Measurements from ENCODE around the gene KLHL33.

The KLHL33 gene

GRCh38 chr14:20435582-20436362 is at the start of gene KLHL33:
Gene KLHL33, minus strand, starts transcription at chr14:20436166. Its CDS starts 355 bp downstream, at chr14:20435811.
- no peaks in the 10 kb centered on the region for H3K36me3 Mint-ChIP-seq
- no peaks in the 10 kb centered on the region for H3K9me3 Mint-ChIP-seq (ENCODE audit: low read depth)
- H3K27ac Mint-ChIP-seq: no peak within 1 kb of the TSS
- no peaks in the 10 kb centered on the region for H3K27me3 Mint-ChIP-seq
- peaks cover 15% of the 10 kb centered on the region for H3K4me1 Mint-ChIP-seq (ENCODE audit: low read depth)
- H3K4me3 Mint-ChIP-seq: no peak within 1 kb of the TSS

- peaks cover 10% of the 10 kb centered on the region for H3K36me3 Mint-ChIP-seq
- H3K27me3 Mint-ChIP-seq: no peaks in the 10 kb centered on the region
- peaks cover 62% of the 10 kb centered on the region for H3K4me1 Mint-ChIP-seq (ENCODE audit: low read depth)
- peak overlapping the region; percentile 75 for H3K27ac Mint-ChIP-seq
- no peak overlapping the region for H3K4me3 Mint-ChIP-seq
- no peaks in the 10 kb centered on the region for H3K9me3 Mint-ChIP-seq (ENCODE audit: low read depth)
Measured at GRCh38 chr14:20482382-20482781, 46.4 kb upstream of the KLHL33 start.

- H3K9me3 Mint-ChIP-seq (ENCODE audit: low read depth): no peaks in the 10 kb centered on the region
- H3K4me3 Mint-ChIP-seq: no peak overlapping the region
- H3K36me3 Mint-ChIP-seq: peaks cover 29% of the 10 kb centered on the region
- H3K27ac Mint-ChIP-seq: peak overlapping the region; percentile 7
- peaks cover 79% of the 10 kb centered on the region for H3K4me1 Mint-ChIP-seq (ENCODE audit: low read depth)
- no peaks in the 10 kb centered on the region for H3K27me3 Mint-ChIP-seq
Measured at GRCh38 chr14:20478894-20479293, 42.9 kb upstream of the KLHL33 start.

GRCh38 chr14:20477211-20477876 is 41.4 kb upstream of the KLHL33 start:
- H3K27me3 Mint-ChIP-seq: no peaks in the 10 kb centered on the region
- H3K4me1 Mint-ChIP-seq (ENCODE audit: low read depth): peaks cover 77% of the 10 kb centered on the region
- peaks cover 34% of the 10 kb centered on the region for H3K36me3 Mint-ChIP-seq
- peak overlapping the region; percentile 91 for H3K27ac Mint-ChIP-seq
- H3K9me3 Mint-ChIP-seq (ENCODE audit: low read depth): no peaks in the 10 kb centered on the region
- H3K4me3 Mint-ChIP-seq: peak overlapping the region; percentile 71

- peaks cover 78% of the 10 kb centered on the region for H3K4me1 Mint-ChIP-seq (ENCODE audit: low read depth)
- H3K27me3 Mint-ChIP-seq: no peaks in the 10 kb centered on the region
- H3K9me3 Mint-ChIP-seq (ENCODE audit: low read depth): no peaks in the 10 kb centered on the region
- peak overlapping the region; percentile 71 for H3K4me3 Mint-ChIP-seq
- peak overlapping the region; percentile 91 for H3K27ac Mint-ChIP-seq
- H3K36me3 Mint-ChIP-seq: peaks cover 38% of the 10 kb centered on the region
Measured at GRCh38 chr14:20476776-20477175, 40.8 kb upstream of the KLHL33 start.

GRCh38 chr14:20472536-20473169 is 36.7 kb upstream of the KLHL33 start:
- H3K36me3 Mint-ChIP-seq: peaks cover 38% of the 10 kb centered on the region
- peaks cover 69% of the 10 kb centered on the region for H3K4me1 Mint-ChIP-seq (ENCODE audit: low read depth)
- H3K27ac Mint-ChIP-seq: peak overlapping the region; percentile 77
- H3K27me3 Mint-ChIP-seq: no peaks in the 10 kb centered on the region
- H3K9me3 Mint-ChIP-seq (ENCODE audit: low read depth): no peaks in the 10 kb centered on the region
- H3K4me3 Mint-ChIP-seq: peak overlapping the region; percentile 73

GRCh38 chr14:20470603-20470901 is 34.6 kb upstream of the KLHL33 start:
- H3K27me3 Mint-ChIP-seq: no peaks in the 10 kb centered on the region
- H3K9me3 Mint-ChIP-seq (ENCODE audit: low read depth): no peaks in the 10 kb centered on the region
- H3K4me1 Mint-ChIP-seq (ENCODE audit: low read depth): peaks cover 48% of the 10 kb centered on the region
- peaks cover 25% of the 10 kb centered on the region for H3K36me3 Mint-ChIP-seq
- H3K4me3 Mint-ChIP-seq: peak overlapping the region; percentile 99
- peak overlapping the region; percentile 99 for H3K27ac Mint-ChIP-seq

GRCh38 chr14:20469890-20470602 is 34.1 kb upstream of the KLHL33 start:
- Mint-ChIP-seq H3K27me3 (no peaks in the 10 kb centered on the region), H3K4me3 (peak overlapping the region; percentile 99), H3K27ac (peak overlapping the region; percentile 99), H3K9me3 (ENCODE audit: low read depth) (no peaks in the 10 kb centered on the region), H3K36me3 (peaks cover 23% of the 10 kb centered on the region), H3K4me1 (ENCODE audit: low read depth) (peaks cover 44% of the 10 kb centered on the region)

- peak within 1 kb of the TSS; percentile 99 for H3K27ac Mint-ChIP-seq
- H3K9me3 Mint-ChIP-seq (ENCODE audit: low read depth): no peaks in the 10 kb centered on the region
- peaks cover 38% of the 10 kb centered on the region for H3K4me1 Mint-ChIP-seq (ENCODE audit: low read depth)
- no peaks in the 10 kb centered on the region for H3K27me3 Mint-ChIP-seq
- H3K4me3 Mint-ChIP-seq: peak within 1 kb of the TSS; percentile 99
- peaks cover 18% of the 10 kb centered on the region for H3K36me3 Mint-ChIP-seq
Measured at GRCh38 chr14:20469242-20469889, 33.4 kb upstream of the KLHL33 start, which contains the start of gene PNP. Gene PNP, plus strand, starts transcription at chr14:20469406. Its CDS starts 119 bp downstream, at chr14:20469525.

GRCh38 chr14:20468764-20469241 is 32.8 kb upstream of the KLHL33 start:
- H3K9me3 Mint-ChIP-seq (ENCODE audit: low read depth): no peaks in the 10 kb centered on the region
- H3K4me3 Mint-ChIP-seq: peak overlapping the region; percentile 99
- no peaks in the 10 kb centered on the region for H3K27me3 Mint-ChIP-seq
- peaks cover 13% of the 10 kb centered on the region for H3K36me3 Mint-ChIP-seq
- H3K27ac Mint-ChIP-seq: peak overlapping the region; percentile 99
- H3K4me1 Mint-ChIP-seq (ENCODE audit: low read depth): peaks cover 32% of the 10 kb centered on the region

GRCh38 chr14:20461225-20462141 is 25.5 kb upstream of the KLHL33 start, which contains the start of gene PIP4P1:
Gene PIP4P1, minus strand, starts transcription at chr14:20461434. Its CDS starts 109 bp downstream, at chr14:20461325.
- Mint-ChIP-seq H3K4me1 (ENCODE audit: low read depth) (peaks cover 30% of the 10 kb centered on the region), H3K9me3 (ENCODE audit: low read depth) (no peaks in the 10 kb centered on the region), H3K27me3 (no peaks in the 10 kb centered on the region), H3K27ac (peak within 1 kb of the TSS; percentile 97), H3K4me3 (peak within 1 kb of the TSS; percentile 96), H3K36me3 (no peaks in the 10 kb centered on the region)

- H3K9me3 Mint-ChIP-seq (ENCODE audit: low read depth): no peaks in the 10 kb centered on the region
- peak overlapping the region; percentile 92 for H3K27ac Mint-ChIP-seq
- H3K36me3 Mint-ChIP-seq: no peaks in the 10 kb centered on the region
- H3K4me3 Mint-ChIP-seq: peak overlapping the region; percentile 96
- H3K27me3 Mint-ChIP-seq: no peaks in the 10 kb centered on the region
- peaks cover 30% of the 10 kb centered on the region for H3K4me1 Mint-ChIP-seq (ENCODE audit: low read depth)
Measured at GRCh38 chr14:20460458-20461224, 24.7 kb upstream of the KLHL33 start.

Measured in activated naive CD8-positive, alpha-beta T cell (primary cell).